Stimulated activated naive CD8-positive, alpha-beta T cell treated with anti-CD3 and anti-CD28 coated beads, Interleukin-15, Interleukin-2, amounts not matched to agents 100 U/mL and 50 U/mL, for 24 hours (primary cell): ENCODE measurements around the gene KIAA0319L.
A peak's percentile ranks its signal among the peaks of the same experiment; 100 is the strongest.
"Not testable (repeated sequence)": the region's sequence is repeated elsewhere in the genome, so short reads cannot be mapped to it uniquely, and the experiment has no call there.

Experiments
- ATAC-seq: fragments of 150-1000 bp; cut with Tn5 transposase; one replicate; pipeline ENCODE4 v1.10.0; 2021
- DNase-seq: peaks from one replicate; pipeline ENCODE4 v3.0.0; 2021

The KIAA0319L gene

DNA sequence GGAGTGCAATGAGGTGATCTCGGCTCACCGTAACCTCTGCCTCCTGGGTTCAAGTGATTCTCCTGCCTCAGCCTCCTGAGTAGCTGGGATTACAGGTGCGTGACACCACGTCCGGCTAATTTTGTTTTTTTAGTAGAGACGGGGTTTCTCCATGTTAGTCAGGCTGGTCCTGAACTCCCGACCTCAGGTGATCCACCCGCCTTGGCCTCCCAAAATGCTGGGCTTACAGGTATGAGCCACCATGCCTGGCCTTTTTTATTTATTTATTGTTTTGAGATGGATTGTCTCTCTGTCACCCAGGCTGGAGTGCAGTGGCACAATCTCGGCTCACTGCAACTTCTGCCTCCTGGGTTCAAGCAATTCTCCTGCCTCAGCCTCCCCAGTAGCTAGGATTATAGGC is 24.4 kb upstream of the KIAA0319L start:
- not testable (repeated sequence) for DNase-seq, ATAC-seq

DNA sequence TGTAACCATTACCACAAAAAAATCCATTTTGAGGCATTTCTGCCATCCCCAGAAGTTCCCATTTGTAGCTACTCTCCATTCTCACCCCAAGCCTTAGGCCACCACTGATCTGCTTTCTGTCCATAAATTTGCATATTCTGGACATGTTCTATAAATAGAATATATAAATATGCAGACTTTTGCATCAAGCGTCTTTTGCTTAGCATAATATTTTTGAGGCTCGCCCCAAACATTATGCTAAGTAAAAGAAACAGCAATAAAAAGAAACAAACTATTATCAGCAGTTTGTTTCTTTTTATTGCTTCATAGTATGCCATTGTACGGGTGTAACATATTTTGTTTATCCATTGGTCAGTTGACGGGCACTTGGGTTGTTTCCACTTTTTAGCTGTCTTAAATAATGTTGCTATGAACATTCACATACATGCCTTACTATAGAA is 23.8 kb upstream of the KIAA0319L start:
- ATAC-seq (no peak), DNase-seq (no peak)

DNA sequence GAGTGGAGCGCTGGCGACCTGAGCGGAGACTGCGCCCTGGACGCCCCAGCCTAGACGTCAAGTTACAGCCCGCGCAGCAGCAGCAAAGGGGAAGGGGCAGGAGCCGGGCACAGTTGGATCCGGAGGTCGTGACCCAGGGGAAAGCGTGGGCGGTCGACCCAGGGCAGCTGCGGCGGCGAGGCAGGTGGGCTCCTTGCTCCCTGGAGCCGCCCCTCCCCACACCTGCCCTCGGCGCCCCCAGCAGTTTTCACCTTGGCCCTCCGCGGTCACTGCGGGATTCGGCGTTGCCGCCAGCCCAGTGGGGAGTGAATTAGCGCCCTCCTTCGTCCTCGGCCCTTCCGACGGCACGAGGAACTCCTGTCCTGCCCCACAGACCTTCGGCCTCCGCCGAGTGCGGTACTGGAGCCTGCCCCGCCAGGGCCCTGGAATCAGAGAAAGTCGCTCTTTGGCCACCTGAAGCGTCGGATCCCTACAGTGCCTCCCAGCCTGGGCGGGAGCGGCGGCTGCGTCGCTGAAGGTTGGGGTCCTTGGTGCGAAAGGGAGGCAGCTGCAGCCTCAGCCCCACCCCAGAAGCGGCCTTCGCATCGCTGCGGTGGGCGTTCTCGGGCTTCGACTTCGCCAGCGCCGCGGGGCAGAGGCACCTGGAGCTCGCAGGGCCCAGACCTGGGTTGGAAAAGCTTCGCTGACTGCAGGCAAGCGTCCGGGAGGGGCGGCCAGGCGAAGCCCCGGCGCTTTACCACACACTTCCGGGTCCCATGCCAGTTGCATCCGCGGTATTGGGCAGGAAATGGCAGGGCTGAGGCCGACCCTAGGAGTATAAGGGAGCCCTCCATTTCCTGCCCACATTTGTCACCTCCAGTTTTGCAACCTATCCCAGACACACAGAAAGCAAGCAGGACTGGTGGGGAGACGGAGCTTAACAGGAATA is 20.1 kb upstream of the KIAA0319L start:
- ATAC-seq, result peak; percentile 81
- peak; percentile 69 for DNase-seq

DNA sequence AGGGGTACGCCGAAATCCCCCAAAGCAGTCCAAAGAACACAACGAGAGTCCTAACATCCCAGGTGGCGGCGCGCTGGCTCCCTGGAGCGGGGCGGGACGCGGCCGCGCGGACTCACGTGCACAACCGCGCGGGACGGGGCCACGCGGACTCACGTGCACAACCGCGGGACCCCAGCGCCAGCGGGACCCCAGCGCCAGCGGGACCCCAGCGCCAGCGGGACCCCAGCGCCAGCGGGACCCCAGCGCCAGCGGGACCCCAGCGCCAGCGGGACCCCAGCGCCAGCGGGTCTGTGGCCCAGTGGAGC is 19.5 kb upstream of the KIAA0319L start:
- not testable (repeated sequence) for DNase-seq, ATAC-seq

DNA sequence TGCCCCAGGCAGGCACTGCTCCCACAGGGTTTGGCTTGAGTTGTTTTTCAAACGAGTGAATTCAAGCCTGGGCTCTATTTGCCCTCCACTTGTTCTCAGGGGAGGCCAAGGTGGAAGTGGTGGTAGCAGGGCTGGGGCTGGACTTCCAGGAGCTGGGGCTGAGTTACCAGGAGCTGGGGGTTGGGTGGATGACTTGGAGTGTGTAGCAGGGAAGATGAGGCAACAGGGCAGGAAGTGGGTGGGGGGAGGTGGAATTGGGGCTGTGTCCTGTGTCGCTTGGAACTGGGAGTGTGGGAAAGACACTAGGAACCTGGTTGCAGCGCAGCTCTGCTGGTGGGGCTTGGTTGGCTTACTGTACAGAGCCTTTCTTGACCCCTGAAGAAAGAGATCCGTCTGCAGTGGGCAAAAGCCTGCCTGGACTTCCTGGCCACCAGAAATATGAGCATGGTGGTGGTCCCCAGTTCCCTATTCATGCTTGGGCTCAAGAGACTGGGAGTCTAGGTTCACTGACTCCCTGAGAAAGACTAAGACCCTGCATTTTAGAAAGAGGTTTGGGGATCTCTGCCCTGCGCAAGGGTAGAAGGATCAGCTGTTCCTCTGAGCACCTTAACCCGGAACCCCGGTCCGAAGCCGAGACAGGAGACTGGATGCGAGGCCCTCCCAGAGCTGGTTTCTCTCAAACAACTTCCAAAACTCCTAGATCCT is 19.0 kb upstream of the KIAA0319L start:
- no peak for ATAC-seq
- DNase-seq, result no peak

DNA sequence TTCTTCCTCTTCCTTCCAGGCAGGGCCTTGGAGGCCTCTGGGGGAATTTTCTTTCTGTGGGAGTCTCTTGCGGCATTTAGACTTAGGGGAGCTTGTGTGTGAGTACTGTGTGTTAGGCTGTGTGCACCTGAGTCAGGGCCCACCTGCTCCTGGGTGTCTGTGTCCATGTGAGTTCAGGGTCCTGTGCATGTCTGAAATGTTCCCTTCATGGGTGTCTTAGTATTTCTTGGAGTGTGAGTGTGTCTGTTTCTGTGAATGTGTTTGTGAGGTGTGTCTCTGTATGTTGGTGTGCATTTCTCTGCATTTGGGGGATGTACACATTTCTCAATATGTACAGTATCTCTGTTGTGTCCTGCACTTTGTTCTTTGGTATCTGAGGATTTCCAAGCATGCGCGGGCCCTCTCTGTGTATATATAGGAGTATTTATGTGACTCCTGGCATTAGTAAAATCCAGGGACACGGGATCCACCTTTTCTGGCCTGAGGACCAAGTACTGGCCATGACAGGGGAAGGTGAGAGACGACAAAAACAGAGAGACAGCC is 18.3 kb upstream of the KIAA0319L start:
- DNase-seq, result no peak

DNA sequence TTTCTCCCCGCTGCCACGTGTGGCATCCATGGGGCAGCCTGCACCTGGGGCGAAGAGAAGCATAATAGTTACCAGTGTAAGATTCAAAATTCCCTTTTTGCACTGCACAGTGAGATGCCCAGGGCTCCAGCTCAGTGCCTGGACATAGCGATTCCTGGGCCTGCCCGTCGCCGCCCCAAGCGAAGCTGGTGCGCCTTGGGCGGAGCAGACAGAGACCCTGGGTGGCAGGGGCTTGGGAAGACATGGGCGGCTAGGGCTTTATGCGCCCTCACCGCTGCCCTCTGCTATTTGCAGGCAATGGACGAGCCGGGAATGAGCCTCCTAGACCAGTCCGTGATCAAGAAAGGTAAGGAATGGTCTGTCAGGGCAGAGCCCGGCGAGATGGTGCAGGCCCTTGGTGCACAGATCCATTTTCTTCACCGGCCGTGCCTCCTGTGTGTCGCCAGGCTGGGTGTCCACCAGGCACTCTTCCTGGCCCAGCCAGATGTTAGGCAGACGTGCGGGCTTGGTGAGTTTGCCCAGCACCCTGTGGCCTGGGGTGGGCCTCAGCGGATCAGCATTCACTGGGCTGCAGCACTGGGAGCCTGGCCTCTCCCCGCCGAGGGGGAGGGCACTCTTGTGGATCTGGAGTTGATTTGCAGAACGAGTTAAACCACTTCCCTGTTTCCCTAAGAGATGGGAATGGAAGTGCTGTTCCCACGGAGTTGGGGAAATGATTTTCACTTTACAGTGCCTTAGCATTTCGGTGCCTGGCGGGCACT is 17.6 kb upstream of the KIAA0319L start:
- no peak for DNase-seq
- no peak for ATAC-seq

More for the DNA sequence above, 18.3 kb upstream of the KIAA0319L start:
- no peak for ATAC-seq

DNA sequence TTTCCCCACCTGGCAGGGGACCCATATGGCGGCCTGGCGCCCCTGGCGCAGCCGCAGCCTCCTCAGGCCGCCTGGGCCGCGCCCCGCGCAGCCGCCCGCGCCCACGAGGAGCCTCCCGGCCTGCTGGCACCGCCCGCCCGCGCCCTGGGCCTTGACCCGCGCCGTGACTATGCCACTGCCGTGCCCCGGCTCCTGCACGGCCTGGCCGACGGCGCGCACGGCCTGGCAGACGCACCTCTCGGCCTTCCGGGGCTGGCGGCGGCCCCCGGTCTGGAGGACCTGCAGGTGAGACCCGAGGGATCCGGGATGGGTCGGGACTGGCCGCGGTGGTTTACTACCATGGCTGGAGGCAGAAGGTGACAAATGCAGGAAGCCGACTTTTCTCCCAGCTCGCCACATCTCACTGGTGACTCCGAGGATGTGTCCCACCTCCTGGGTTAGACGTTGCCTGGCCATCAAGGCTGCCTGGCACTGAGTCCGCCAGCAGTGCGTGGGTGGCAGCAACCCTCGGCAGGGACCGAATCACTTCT is 17.0 kb upstream of the KIAA0319L start:
- no peak for DNase-seq
- ATAC-seq, result no peak

DNA sequence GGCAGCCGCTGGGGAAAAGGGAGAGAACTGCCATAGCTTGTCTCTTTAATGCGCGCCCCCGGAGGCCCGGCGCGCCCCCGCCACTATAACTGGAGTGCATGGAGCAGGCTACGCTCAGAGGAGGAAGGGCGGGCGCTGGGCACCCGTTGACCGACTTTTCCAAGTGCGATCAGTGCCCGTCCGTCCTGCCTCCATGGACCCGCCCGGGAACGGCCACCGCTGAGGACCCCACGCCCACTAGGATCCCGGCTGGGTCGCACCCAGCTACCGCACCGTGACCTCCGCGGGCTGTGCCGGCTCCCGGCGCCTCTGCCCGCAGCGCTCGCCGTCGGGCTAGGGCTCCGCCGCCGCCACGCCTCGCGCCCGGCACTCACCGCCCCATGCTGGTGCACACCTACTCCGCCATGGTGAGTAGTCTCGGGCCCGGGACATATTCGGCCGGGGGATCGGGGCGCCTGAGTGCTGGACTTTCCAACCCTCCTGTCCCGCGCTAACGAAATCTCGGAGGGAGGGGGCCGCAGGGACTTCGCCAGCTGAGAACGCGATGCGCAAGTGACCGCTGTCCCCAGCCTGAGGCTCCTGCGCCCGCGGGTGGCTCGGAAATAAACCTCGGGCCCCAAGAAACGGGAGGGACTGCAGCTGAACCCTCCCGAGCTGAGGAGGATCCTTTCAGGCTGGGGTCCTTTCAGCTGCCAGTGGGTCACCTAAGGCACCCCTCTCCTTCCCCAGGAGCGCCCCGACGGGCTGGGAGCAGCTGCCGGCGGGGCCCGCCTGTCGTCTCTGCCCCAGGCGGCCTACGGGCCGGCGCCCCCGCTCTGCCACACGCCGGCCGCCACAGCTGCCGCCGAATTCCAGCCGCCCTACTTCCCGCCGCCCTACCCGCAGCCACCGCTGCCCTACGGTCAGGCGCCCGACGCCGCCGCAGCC is 16.3 kb upstream of the KIAA0319L start, which contains the start of gene TFAP2E:
Gene TFAP2E (plus strand): TSS at position 117 of the 927 bp plus-strand sequence. CDS start 264 bp downstream, at position 381.
- DNase-seq (no peak), ATAC-seq (no peak)

DNA sequence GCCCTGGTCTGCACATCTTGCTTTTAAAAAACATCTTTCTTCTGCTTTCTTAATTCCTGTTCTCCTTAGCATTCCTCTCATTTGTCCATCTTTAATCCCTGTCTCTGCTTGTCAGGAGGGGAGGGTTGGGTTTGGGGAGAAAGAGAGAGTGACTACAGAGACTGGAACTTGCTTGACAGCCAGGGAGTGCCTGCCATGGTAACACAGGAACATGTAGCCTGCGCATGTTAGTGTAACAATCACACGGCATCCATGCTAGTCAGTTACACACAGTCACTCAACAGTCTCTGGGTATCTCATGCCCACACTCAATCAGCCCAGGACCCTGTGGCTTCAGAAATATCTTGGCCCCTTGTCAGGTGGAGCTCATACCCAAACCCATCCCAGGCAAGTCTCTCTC is 15.1 kb upstream of the KIAA0319L start:
- ATAC-seq (no peak), DNase-seq (no peak)

DNA sequence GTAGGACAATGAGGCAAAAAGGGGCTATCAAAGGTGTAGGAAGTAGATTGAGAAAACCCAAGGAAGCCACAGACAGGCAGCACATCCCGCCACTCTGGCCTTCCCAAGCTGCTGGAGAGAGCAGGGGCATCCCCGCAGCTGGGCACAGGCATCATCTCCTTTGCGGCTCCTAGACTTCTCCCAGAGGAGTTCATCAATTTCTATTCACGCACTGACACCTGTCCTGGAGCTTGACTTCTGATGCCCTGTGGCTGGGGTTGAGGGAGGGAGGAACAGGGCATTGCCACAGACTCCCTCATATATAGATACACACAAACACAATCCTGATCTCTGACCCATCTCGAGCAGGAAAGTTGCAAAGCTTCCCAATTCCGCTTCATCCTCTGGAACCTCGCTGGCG is 14.1 kb upstream of the KIAA0319L start:
- ATAC-seq (no peak), DNase-seq (no peak)

DNA sequence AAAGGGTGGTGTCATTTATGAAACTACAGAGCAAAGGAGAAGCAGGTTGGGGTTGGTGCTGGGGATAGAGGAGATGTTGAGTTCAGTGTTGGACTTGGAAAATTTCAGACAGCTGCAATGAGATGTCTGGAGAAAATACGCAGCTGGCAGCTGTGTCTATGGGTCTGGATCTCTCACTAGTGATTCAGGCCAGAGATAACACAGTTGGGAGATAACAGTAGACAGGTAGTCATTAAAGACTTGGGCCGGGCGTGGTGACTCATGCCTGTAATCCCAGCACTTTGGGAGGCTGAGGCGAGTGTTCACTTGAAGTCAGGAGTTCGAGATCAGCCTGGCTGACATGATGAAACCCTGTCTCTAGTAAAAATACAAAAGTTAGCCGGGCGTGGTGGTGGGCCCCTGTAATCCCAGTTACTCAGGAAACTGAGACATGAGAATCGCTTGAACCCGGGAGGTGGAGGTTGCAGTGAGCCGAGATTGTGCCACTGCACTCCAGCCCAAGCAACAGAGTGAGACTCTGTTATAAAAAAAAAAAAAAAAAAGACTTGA is 13.5 kb upstream of the KIAA0319L start:
- ATAC-seq (no peak), DNase-seq (no peak)

DNA sequence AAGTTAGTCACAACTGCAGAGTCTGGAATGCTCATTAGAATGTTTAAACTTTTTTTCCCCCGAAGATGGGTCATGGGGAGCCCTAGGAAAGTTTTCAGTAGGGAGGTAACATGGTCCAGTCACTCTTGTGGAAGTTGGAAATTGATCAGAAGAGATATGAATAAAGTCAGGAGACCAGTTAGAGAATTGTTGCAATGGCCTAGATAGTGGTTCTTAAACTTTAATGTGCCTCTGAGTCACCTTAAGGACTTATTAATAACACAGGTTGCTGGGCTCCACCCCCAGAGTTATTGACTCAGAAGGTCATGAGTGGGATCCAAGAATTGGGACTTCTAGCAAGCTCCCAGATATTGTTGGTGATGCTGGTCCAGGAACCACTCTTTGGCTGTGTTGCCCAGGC is 12.7 kb upstream of the KIAA0319L start:
- DNase-seq (no peak), ATAC-seq (no peak)

DNA sequence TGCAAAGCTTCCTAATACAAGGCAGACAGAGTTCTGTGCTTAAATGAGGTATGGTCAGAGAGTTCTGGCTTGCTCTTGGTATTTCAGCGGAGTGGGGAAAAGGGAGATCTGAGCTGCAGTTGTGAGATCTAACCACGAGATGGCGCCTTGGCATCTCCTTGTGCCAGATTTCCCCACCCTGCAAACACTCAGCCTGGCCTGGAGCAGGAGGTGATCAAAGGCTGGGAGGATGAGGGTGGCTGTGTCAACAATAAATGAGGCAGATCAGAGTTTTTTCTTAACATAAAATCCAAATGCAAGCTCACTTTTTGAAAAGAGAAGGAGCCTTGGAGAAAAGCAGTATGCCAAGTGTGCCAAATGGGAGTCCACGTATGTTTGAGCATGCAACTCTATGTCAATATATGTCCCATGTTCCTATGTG is 11.8 kb upstream of the KIAA0319L start:
- ATAC-seq (peak; percentile 49), DNase-seq (peak; percentile 67)

DNA sequence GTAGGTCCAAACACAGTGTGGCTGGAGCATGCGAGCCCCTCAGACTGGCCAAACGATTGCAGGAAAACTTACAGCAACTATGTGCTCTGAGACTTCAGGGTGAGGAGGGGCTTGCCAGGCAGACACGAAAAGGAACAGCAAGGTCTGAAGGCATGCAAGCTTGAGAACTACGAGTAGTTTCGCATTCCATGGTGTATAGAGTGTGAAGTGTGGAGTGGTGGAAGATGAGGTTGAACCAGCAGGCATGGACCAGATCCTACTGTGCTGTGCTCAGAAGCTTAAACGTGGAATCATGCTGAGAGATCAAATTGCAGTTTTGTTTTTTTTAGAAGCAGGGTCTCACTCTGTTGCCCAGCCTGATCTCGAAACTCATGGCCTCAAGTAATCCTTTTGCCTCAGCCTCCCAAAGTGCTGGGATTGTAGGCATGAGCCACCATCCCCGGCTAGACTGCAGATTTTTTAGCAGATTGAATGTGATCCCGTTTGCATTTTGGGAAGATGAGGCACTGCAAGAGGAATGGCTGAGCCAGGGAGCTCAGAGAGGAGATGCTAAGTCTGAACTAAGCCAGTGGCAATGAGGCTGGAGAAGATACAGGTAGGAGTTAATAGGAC is 10.8 kb upstream of the KIAA0319L start:
- DNase-seq, result no peak
- ATAC-seq, result no peak

DNA sequence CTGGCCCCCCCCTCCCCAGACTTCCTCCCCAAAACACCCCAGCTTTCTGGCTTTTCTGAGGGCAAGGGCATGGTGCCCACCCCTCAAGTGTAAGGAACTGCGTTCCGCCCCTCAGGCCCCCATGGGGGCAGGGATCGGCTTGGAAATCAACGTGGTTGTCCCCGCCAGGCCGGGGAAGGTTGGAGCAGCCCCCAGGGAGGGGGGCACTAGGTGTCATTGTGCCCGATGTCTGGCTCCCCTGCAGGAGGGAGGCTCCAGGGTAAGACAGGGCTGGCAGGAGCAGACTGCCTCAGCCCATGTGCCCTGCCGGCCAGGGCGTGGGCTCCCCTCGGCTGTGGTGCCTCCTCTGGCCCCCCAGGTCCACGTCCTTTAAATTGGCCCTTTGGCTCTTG is 8.5 kb upstream of the KIAA0319L start:
- DNase-seq (no peak), ATAC-seq (no peak)

DNA sequence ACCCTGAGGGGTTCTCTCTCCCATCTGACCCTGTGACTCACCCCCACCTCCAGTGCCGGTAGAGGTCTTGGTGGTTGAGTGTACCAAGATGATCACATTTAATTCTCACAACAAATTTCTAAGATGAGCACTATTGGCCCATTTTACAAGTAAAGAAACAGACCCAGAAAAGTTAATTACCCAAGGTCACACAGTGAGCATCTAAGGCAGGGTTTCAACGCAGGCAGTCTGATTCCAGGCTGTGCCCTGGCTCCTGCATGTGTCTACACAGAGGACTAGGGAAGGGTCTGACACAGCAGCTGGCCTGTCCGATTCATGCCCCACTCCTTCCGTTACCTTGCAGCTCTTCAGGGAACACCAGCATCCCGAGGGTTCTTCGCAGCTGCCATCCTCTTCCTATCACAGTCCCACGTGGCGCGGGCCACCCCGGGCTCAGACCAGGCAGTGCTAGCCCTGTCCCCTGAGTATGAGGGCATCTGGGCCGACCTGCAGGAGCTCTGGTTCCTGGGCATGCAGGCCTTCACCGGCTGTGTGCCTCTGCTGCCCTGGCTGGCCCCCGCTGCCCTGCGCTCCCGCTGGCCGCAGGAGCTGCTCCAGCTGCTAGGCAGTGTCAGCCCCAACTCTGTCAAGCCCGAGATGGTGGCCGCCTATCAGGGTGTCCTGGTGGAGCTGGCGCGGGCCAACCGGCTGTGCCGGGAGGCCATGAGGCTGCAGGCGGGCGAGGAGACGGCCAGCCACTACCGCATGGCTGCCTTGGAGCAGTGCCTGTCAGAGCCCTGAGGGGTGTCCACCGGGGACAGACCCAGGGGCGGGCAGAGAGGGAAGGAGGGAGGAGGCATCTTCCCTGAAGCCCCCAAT is 7.9 kb upstream of the KIAA0319L start:
- ATAC-seq, result no peak
- no peak for DNase-seq

DNA sequence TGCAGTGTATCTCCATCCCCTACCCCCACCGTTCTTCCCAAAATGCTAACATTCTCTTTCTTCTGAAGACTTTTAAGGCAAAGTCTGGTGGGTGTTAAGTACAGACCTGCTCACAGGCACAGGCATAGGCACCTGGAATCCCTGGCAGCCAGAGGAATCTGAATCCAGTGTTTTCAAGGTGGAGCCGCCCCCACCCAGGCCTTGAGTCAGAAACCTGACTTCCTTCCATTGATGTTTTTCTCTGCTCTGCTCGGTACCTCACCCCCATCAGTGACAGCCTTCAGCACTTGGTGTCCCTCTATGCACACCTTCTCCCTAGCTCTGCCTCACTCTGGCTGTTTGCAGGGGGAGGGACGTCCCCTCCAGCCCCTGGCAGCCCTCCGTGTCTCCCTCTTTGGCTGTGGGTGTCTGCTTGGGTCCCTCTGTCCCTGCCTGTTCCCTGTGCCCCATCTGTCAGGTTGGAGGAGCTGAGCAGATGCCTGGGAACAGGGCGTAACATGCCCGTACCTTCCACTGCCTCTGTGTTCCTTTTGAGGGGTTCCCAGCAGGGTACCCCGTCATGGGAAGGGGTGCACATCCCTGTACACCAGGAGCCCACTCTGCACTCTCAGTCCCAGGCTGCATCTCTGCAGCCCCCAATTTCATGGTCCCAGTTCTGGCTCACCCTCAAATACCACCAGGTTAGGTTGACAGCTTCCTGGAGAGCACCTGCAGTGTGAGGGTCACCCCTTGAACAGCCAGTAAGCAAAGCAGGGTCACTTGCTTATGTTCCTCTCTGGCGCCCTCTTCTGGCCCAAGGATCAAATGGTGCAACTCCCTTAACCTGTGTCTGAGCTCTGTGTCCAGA is 7.1 kb upstream of the KIAA0319L start:
- peak; percentile 87 for DNase-seq
- peak; percentile 65 for ATAC-seq
